ENCODE data around the gene SERF2. TPM values are rescaled to one million over a fixed set of nuclear protein-coding genes. Genes with fewer than 3 reads are reported as not detected.
"Not testable (repeated sequence)": the region's sequence is repeated elsewhere in the genome, so short reads cannot be mapped to it uniquely, and the experiment has no call there.

Gene SERF2
- total and polyA plus RNA-seq, 10 of the 15 experiments (the other 5 are each of a cell fraction or from before 2014, with no cell fraction given) = 464 to 4,159 (median 1,014) TPM

GRCh38 chr15:43808960-43809678 lies 17.0 kb downstream of the SERF2 start (continued):
- no peak for TF ChIP-seq HCFC1 (IDR thresholded peaks at IDR 0.05; ENCODE audit: low read length)
- peak; percentile 82 for TF ChIP-seq BMI1 (IDR thresholded peaks at IDR 0.05; ENCODE audit: borderline replicate concordance)
- no peak for TF ChIP-seq PRDM15 (CRISPR knock-in tag; IDR thresholded peaks at IDR 0.05)
- TF ChIP-seq MYB (IDR thresholded peaks at IDR 0.05; ENCODE audit: borderline replicate concordance, low read depth, low read length) = no peak
- no peak for TF ChIP-seq SMARCA5 (IDR thresholded peaks at IDR 0.05)
- no peak for TF ChIP-seq BRCA1 (IDR thresholded peaks at IDR 0.05; ENCODE audit: low read depth, low read length)
- peak; percentile 28 for TF ChIP-seq SMAD1 (IDR thresholded peaks at IDR 0.05; ENCODE audit: low read depth, partially characterized antibody)
- no peak for TF ChIP-seq POLR2AphosphoS2 (IDR thresholded peaks at IDR 0.05; ENCODE audit: low read depth, low read length)
- no peak for TF ChIP-seq RBBP5 (conservative IDR thresholded peaks at IDR 0.05)
- no peak for TF ChIP-seq CREB1 (IDR thresholded peaks at IDR 0.05; ENCODE audit: low read depth)
- TF ChIP-seq HSF1 (IDR thresholded peaks at IDR 0.05; ENCODE audit: low read depth, low read length) = no peak
- TF ChIP-seq NKRF (conservative IDR thresholded peaks at IDR 0.05) = no peak
- peak; percentile 93 for TF ChIP-seq IKZF1 (conservative IDR thresholded peaks at IDR 0.05)
- TF ChIP-seq ZSCAN29 (IDR thresholded peaks at IDR 0.05) = no peak

GRCh38 chr15:43815064-43815463 lies 22.9 kb downstream of the SERF2 start:
- H3K9me3 ChIP-seq (replicated peaks; ENCODE audit: control insufficient read depth, insufficient read depth, low read length); H3K27me3 ChIP-seq (replicated peaks in 1 of 2; ENCODE audit: control insufficient read depth in 2 of 2, insufficient read depth in 2 of 2, low read length in 1 of 2); H2AFZ ChIP-seq (ENCODE audit: control insufficient read depth, low read depth, low read length); ATAC-seq; RAD21 ChIA-PET (ENCODE audit: unreplicated experiment); H3K4me2 ChIP-seq (ENCODE audit: control insufficient read depth, insufficient read depth); in situ Hi-C loops (cut with MboI); CTCF ChIA-PET; H4K20me1 ChIP-seq (ENCODE audit: control insufficient read depth, insufficient read depth); BruUV-seq (replicated peaks); FAIRE-seq; H3K4me3 ChIP-seq; intact Hi-C loops (cut with micrococcal nuclease; ENCODE audit: unreplicated experiment); H3K27ac ChIP-seq (ENCODE audit: control insufficient read depth, insufficient read depth); H3K4me1 ChIP-seq (ENCODE audit: control insufficient read depth, insufficient read depth, low read length); DNase-seq (ENCODE audit: low read depth, low spot score); H3K9ac ChIP-seq (ENCODE audit: control insufficient read depth, insufficient read depth, low read length): not testable (repeated sequence)
- H3K79me2 ChIP-seq (ENCODE audit: control insufficient read depth, insufficient read depth, low read length) = peaks cover 18% of the 10 kb centered on the region
- ChIA-PET POLR2A (interaction anchor here (1.2 kb wide), 1 partner anchor 12 kb away, joined by 3 read pairs; the partner anchor contains the start of gene WDR76), SMC1A (ENCODE audit: uncharacterized antibody, unreplicated experiment) (interaction anchor here (1.7 kb wide), 1 partner anchor 43 kb away, joined by 6 read pairs; no protein-coding TSS in a partner anchor)
- peaks cover 8 to 26% of the 10 kb centered on the region in 2 experiments for H3K36me3 ChIP-seq (ENCODE audit: control insufficient read depth in 2 of 2, insufficient read depth in 2 of 2, low read length in 1 of 2)
- WGBS (ENCODE audit: insufficient coverage, insufficient replicate concordance, low lambda C conversion rate, missing lambda C conversion rate) = 99% methylated on average over 5 of the region's 5 CpGs
